BJ (cell line): ENCODE measurements around the gene VKORC1. TPM values are rescaled to one million over a fixed set of nuclear protein-coding genes. Genes with fewer than 3 reads are reported as not detected.

Source experiments
- polyA plus RNA-seq: library from polyadenylated mRNA; depleted of rRNA; stranded (reverse); fragments of >200 nt; gene quantifications from 2 replicates; pipeline ENCODE4 v1.2.3, GENCODE V29; 2011; rRNA removed

VKORC1 gene
- polyA plus RNA-seq, 1 experiment = 515 TPM

Other genes with a start within 250 kb of the VKORC1 start
- gene BCL7C, start 200.7 kb downstream of the VKORC1 start, polyA plus RNA-seq = 27.4 and 27.8 TPM in 2 replicates
- 14.9 and 22.2 TPM in 2 replicates for gene CTF1, start 198.2 kb downstream of the VKORC1 start, polyA plus RNA-seq
- 5.9 and 7.6 TPM in 2 replicates for gene FBXL19, start 171.2 kb downstream of the VKORC1 start, polyA plus RNA-seq
- 25.6 and 37.1 TPM in 2 replicates for gene ORAI3, start 145.7 kb downstream of the VKORC1 start, polyA plus RNA-seq
- gene SETD1A, start 137.0 kb downstream of the VKORC1 start, polyA plus RNA-seq = 0.96 and 1.4 TPM in 2 replicates
- 15.4 and 25.0 TPM in 2 replicates for gene HSD3B7, start 109.6 kb downstream of the VKORC1 start, polyA plus RNA-seq
- 1.5 and 1.6 TPM in 2 replicates for gene STX1B, start 84.2 kb downstream of the VKORC1 start, polyA plus RNA-seq
- gene STX4, start 61.2 kb downstream of the VKORC1 start, polyA plus RNA-seq = 41.7 and 53.6 TPM in 2 replicates
- gene ZNF668, start 20.6 kb downstream of the VKORC1 start, polyA plus RNA-seq = 10.2 and 16.3 TPM in 2 replicates
- 3.3 and 4.2 TPM in 2 replicates for gene ZNF646, start 20.4 kb downstream of the VKORC1 start, polyA plus RNA-seq
- 0.96 and 1.8 TPM in 2 replicates for gene PRSS53, start 5.9 kb downstream of the VKORC1 start, polyA plus RNA-seq
- 31.0 and 56.0 TPM in 2 replicates for gene BCKDK, start 13.6 kb upstream of the VKORC1 start, polyA plus RNA-seq
- gene KAT8, start 22.9 kb upstream of the VKORC1 start, polyA plus RNA-seq = 28.9 and 31.9 TPM in 2 replicates
- gene PRSS8, start 40.9 kb upstream of the VKORC1 start, polyA plus RNA-seq = not detected in 2 replicates
- 0.22 and 0.39 TPM in 2 replicates for gene PRSS36, start 55.3 kb upstream of the VKORC1 start, polyA plus RNA-seq
- 109 and 113 TPM in 2 replicates for gene FUS, start 85.3 kb upstream of the VKORC1 start, polyA plus RNA-seq
- gene PYCARD, start 108.0 kb upstream of the VKORC1 start, polyA plus RNA-seq = 15.8 and 23.9 TPM in 2 replicates
- gene TRIM72, start 119.3 kb upstream of the VKORC1 start, polyA plus RNA-seq = not detected in 2 replicates
- gene PYDC1, start 122.3 kb upstream of the VKORC1 start, polyA plus RNA-seq = not detected in 2 replicates
- not detected in 2 replicates for gene ITGAM, start 165.2 kb upstream of the VKORC1 start, polyA plus RNA-seq